GM12892 (cell line): ENCODE results near the gene WDR70.
"Not testable (repeated sequence)": the region's sequence is repeated elsewhere in the genome, so short reads cannot be mapped to it uniquely, and the experiment has no call there.

ENCODE experiments used
- DNase-seq: peaks from one replicate; pipeline ENCODE4 v3.0.0; 2011; ENCODE audit not compliant: insufficient read length
- FAIRE-seq: peaks from 2 replicates; lab custom pipeline; 2011; peaks lifted over from hg19 to GRCh38; lab: Jason Lieb, UNC
- POLR2A ChIP-seq: IDR thresholded peaks from 2 replicates; pipeline ENCODE4 v1.6.1; 2011; ENCODE audit warnings: low read depth, low read length, control low read depth
- POLR2AphosphoS5 ChIP-seq: IDR thresholded peaks from 2 replicates; pipeline ENCODE4 v1.6.1; 2011; ENCODE audit warnings: low read depth, low read length, control low read depth
- TAF1 ChIP-seq: IDR thresholded peaks from 2 replicates; pipeline ENCODE4 v1.6.1; 2011; ENCODE audit warnings: low read depth, mild to moderate bottlenecking, control low read depth, low read length, borderline replicate concordance

Gene WDR70

GRCh38 chr5:37786416-37786815, 407.3 kb downstream of the WDR70 start:
- no peak for FAIRE-seq
- no peak for DNase-seq
- TF ChIP-seq TAF1, result no peak
- TF ChIP-seq POLR2A, result no peak
- TF ChIP-seq POLR2AphosphoS5, result no peak

- TF ChIP-seq POLR2AphosphoS5 (no peak), POLR2A (no peak), TAF1 (no peak)
- DNase-seq (no peak), FAIRE-seq (no peak)
Measured at GRCh38 chr5:37786862-37787519, 407.9 kb downstream of the WDR70 start.

DNA sequence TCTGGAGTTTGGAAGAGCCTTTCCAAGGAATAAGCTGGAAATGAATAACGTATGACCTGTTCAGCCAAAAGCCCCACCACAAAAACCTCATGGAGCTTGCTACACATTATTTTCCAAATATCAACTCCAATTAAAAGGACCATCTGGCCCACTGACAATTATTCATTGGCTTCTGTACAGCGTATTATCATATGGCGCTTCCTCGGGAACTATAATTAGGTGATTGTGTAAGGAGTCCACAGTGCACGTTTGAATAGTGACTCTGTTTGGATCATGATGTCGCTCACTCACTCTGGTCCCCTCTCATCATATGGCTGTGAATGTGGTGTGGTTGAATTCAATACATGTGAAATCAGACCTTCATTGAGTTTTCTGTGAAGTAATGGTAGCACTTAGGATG, 408.6 kb downstream of the WDR70 start:
- FAIRE-seq, result no peak
- DNase-seq, result no peak
- TF ChIP-seq POLR2A, result no peak
- no peak for TF ChIP-seq POLR2AphosphoS5
- no peak for TF ChIP-seq TAF1

DNA sequence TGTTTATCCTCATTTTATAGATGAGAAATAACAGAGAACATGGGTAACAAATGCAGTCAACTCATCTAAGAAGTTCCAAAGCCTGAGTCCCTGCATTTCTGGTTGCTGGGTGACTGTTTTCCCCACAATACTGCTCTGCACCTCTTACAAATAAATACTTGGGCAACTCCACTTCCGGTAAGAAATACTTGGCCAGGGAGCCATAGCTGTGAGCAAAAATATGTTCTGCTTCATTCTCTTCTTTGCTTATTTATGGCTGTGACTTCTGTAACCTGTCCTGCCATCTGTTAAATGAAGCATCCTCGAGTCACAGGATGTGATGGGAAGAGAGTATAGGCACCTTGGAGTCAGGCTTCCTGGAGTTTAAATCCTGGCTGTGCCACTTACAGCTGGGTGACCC, 410.9 kb downstream of the WDR70 start:
- DNase-seq, result no peak

DNA sequence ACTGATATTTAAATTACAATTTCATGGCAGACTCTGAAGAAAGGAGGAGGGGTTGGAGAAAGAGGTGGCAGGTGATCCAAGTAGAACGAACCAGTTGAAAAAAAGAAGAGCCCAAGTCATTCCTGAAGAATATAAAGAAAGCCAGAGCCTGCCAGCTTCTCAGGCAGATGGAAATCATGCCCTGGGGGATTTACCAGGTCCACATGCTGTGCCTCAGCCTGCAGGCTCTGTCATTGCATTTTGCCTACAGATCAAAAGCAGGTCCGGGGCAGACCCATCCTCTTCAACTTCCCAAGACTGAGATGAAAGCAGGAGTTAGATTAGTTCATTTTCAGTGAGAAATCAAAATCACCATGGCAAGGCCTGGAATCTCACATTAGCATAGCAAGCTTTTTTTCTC, 412.2 kb downstream of the WDR70 start:
- DNase-seq, result no peak
- no peak for FAIRE-seq
- TF ChIP-seq POLR2A (no peak), TAF1 (no peak), POLR2AphosphoS5 (no peak)

More for the DNA sequence above, 410.9 kb downstream of the WDR70 start:
- no peak for FAIRE-seq
- TF ChIP-seq TAF1 (no peak), POLR2A (no peak), POLR2AphosphoS5 (no peak)

GRCh38 chr5:37792975-37793631, 414.0 kb downstream of the WDR70 start:
- TF ChIP-seq TAF1 (no peak), POLR2AphosphoS5 (no peak), POLR2A (no peak)
- FAIRE-seq (no peak), DNase-seq (no peak)

DNA sequence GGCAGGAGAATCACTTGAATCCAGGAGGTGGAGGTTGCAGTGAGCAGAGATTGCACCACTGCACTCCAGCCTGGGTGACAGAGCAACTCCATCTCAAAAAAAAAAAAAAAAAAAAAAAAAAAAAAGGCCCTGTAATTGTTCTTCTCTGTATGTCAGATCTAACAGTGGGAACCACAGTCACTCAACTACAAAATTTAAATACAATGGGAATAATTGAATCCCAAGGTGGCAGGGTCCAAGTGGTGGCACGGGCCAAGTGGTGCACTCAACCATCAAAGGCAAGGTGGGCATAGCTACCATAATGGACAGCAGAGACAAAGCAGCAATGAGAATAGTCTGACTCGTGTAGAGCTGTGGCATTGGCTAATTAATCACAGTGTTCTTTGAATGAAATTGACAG, 416.2 kb downstream of the WDR70 start:
- not testable (repeated sequence) for FAIRE-seq, DNase-seq

GRCh38 chr5:37796435-37796834, 417.3 kb downstream of the WDR70 start:
- not testable (repeated sequence) for FAIRE-seq, DNase-seq

DNA sequence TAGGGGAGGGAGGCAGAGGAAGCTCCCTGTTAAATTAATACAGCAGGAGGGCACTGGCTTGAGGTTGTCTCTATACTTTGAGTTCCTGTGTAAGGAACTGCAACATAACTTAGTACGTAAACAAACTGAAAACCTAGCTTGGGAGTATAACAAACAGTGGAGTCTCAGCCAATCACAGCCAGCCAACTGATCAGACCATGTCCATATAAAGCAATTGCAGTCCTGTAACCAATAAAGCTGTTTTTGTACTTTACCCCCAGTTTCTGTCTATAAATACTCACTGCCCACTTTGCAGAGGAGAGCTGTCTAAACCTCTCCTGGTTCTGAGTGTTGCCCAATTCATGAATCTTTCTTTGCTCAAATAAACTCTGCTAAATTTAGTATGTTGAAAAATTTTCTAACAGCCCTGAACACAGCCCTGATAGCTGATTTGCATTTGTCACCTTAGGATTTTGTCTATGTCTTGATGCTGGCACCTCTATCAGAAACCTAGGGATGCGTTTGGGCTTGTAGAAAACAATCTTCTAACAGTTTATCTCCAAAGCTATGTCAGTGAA, 420.8 kb downstream of the WDR70 start:
- FAIRE-seq (no peak), DNase-seq (no peak)
- TF ChIP-seq TAF1, result no peak
- TF ChIP-seq POLR2A, result no peak
- no peak for TF ChIP-seq POLR2AphosphoS5

GRCh38 chr5:37801521-37801920, 422.4 kb downstream of the WDR70 start:
- no peak for TF ChIP-seq POLR2A
- TF ChIP-seq TAF1, result no peak
- TF ChIP-seq POLR2AphosphoS5, result no peak
- FAIRE-seq (no peak), DNase-seq (no peak)
